ENCODE results near the gene TSHR.
A peak's percentile ranks its signal among the peaks of the same experiment; 100 is the strongest.

The TSHR gene

GRCh38 chr14:81144824-81145603, 189.6 kb downstream of the TSHR start:
- DNase-seq: no peak

- DNase-seq: no peak
Measured at GRCh38 chr14:81147140-81147897, 191.9 kb downstream of the TSHR start.

- no peak for DNase-seq
Measured at GRCh38 chr14:81148635-81149034, 193.2 kb downstream of the TSHR start.

- DNase-seq: no peak
Measured at GRCh38 chr14:81153187-81153586, 197.8 kb downstream of the TSHR start.

GRCh38 chr14:81157431-81157830, 202.0 kb downstream of the TSHR start:
- peak; percentile 72 for DNase-seq

GRCh38 chr14:81161088-81161487, 205.7 kb downstream of the TSHR start:
- no peak for DNase-seq

- no peak for DNase-seq
Measured at GRCh38 chr14:81161749-81162148, 206.3 kb downstream of the TSHR start.

- peak; percentile 67 to 68 for DNase-seq
Measured at GRCh38 chr14:81162941-81163340, 207.5 kb downstream of the TSHR start.

- peak; percentile 73 to 80 for DNase-seq
Measured at GRCh38 chr14:81164167-81164774, 208.8 kb downstream of the TSHR start.

- DNase-seq: peak; percentile 40
Measured at GRCh38 chr14:81165188-81165587, 209.8 kb downstream of the TSHR start.

- DNase-seq: no peak
Measured at GRCh38 chr14:81166121-81166520, 210.7 kb downstream of the TSHR start.

- no peak for DNase-seq
Measured at GRCh38 chr14:81169267-81169666, 213.8 kb downstream of the TSHR start.

- DNase-seq: peak; percentile 39
Measured at GRCh38 chr14:81169711-81170103, 214.3 kb downstream of the TSHR start.

GRCh38 chr14:81170104-81170828, 214.8 kb downstream of the TSHR start:
- DNase-seq: peak; percentile 81 to 90

- DNase-seq: no peak
Measured at GRCh38 chr14:81170829-81171195, 215.4 kb downstream of the TSHR start.

- DNase-seq: no peak
Measured at GRCh38 chr14:81172353-81172752, 216.9 kb downstream of the TSHR start.

GRCh38 chr14:81172881-81173280, 217.5 kb downstream of the TSHR start:
- DNase-seq: no peak

GRCh38 chr14:81176241-81176640, 220.8 kb downstream of the TSHR start:
- peak; percentile 40 to 45 for DNase-seq

- DNase-seq: no peak
Measured at GRCh38 chr14:81177225-81177624, 221.8 kb downstream of the TSHR start.

- no peak for DNase-seq
Measured at GRCh38 chr14:81178063-81178462, 222.6 kb downstream of the TSHR start.

- DNase-seq: no peak
Measured at GRCh38 chr14:81179631-81180030, 224.2 kb downstream of the TSHR start.

GRCh38 chr14:81187832-81188522, 232.6 kb downstream of the TSHR start:
- no peak for DNase-seq

- no peak for DNase-seq
Measured at GRCh38 chr14:81192594-81192993, 237.2 kb downstream of the TSHR start.
